GM12878 (cell line): ENCODE data around the gene PERM1. TPM values are rescaled to one million over a fixed set of nuclear protein-coding genes. Genes with fewer than 3 reads are reported as not detected.

Experiments
- ATAC-seq: fragments of 200-7000 bp; cut with Tn5 transposase; 3 replicates; pipeline ENCODE4 v1.9.1; 2020; ENCODE audit warnings: mild to moderate bottlenecking, moderate library complexity
- BruUV-seq: library from RNA; stranded (reverse); fragments of 400-500 nt; replicated peaks from 2 replicates; lab custom pipeline; 2021; lab: Mats Ljungman, UMichigan
- CTCF ChIA-PET: fragments of 300-600 bp; sonication (Branson Sonifier 250); formaldehyde crosslinking; extraction: SDS; loops from one replicate; lab custom pipeline; 2021; ENCODE audit warnings: inconsistent platforms; lab: Yijun Ruan, JAX
- POLR2A ChIA-PET: fragments of 350-600 bp; formaldehyde crosslinking; extraction: SDS; loops from one replicate; lab custom pipeline; 2021; ENCODE audit warnings: inconsistent platforms; lab: Charles Lee
- RAD21 ChIA-PET: fragments of 300-600 bp; sonication (Branson Sonifier 250); formaldehyde crosslinking; loops from one replicate; lab custom pipeline; 2023; ENCODE audit warnings: antibody characterized with exemption; ENCODE audit not compliant: unreplicated experiment; lab: Charles Lee
- SMC1A ChIA-PET: fragments of 300-600 bp; sonication (Branson Sonifier 250); formaldehyde crosslinking; loops from one replicate; lab custom pipeline; 2023; ENCODE audit not compliant: unreplicated experiment, uncharacterized antibody; lab: Charles Lee
- DNase-seq: peaks from one replicate; pipeline ENCODE4 v3.0.0-alpha.2; 2011; ENCODE audit warnings: low read depth, low spot score
- FAIRE-seq: peaks from 3 replicates; lab custom pipeline; 2011; peaks lifted over from hg19 to GRCh38; lab: Jason Lieb, UNC
- H2AFZ ChIP-seq: 2 replicates; pipeline ENCODE4 v1.6.0; 2011; ENCODE audit warnings: low read depth, low read length, control low read depth; ENCODE audit not compliant: control insufficient read depth
- H3K27ac ChIP-seq: 2 replicates; pipeline ENCODE4 v1.5.1; 2011; ENCODE audit warnings: control low read depth; ENCODE audit not compliant: control insufficient read depth, insufficient read depth
- H3K27me3 ChIP-seq, 2 experiments: replicated peaks in 1 of 2; 2 replicates each; pipeline versions ENCODE4 v1.6.0 to v1.6.1; 2011; ENCODE audit warnings: low read length in 1 of 2; ENCODE audit not compliant: control insufficient read depth in 2 of 2, insufficient read depth in 2 of 2
- H3K36me3 ChIP-seq, 2 experiments: 2 replicates each; pipeline ENCODE4 v1.5.1; 2011; ENCODE audit warnings: low read length in 1 of 2; ENCODE audit not compliant: control insufficient read depth in 2 of 2, insufficient read depth in 2 of 2
- H3K4me1 ChIP-seq: 2 replicates; pipeline ENCODE4 v1.6.1; 2011; ENCODE audit warnings: mild to moderate bottlenecking, low read length, moderate library complexity, mixed read lengths; ENCODE audit not compliant: control insufficient read depth, insufficient read depth
- H3K4me2 ChIP-seq: 2 replicates; pipeline ENCODE4 v1.6.0; 2011; ENCODE audit warnings: control low read depth; ENCODE audit not compliant: control insufficient read depth, insufficient read depth
- H3K4me3 ChIP-seq: fragments of 200-600 bp; sonication (generic); 2 replicates; pipeline ENCODE4 v1.5.1; 2016
- H3K79me2 ChIP-seq: 2 replicates; pipeline ENCODE4 v1.6.0; 2011; ENCODE audit warnings: low read length; ENCODE audit not compliant: control insufficient read depth, insufficient read depth
- H3K9ac ChIP-seq: 2 replicates; pipeline ENCODE4 v1.8.0; 2011; ENCODE audit warnings: low read length, control low read depth, mixed read lengths; ENCODE audit not compliant: control insufficient read depth, insufficient read depth
- H3K9me3 ChIP-seq: replicated peaks from 3 replicates; pipeline ENCODE4 v1.5.1; 2011; ENCODE audit warnings: mild to moderate bottlenecking, low read length; ENCODE audit not compliant: control insufficient read depth, insufficient read depth
- H4K20me1 ChIP-seq: 2 replicates; pipeline ENCODE4 v1.6.0; 2011; ENCODE audit not compliant: control insufficient read depth, insufficient read depth
- NFIC ChIP-seq: IDR thresholded peaks from 2 replicates; pipeline ENCODE4 v1.6.1; 2012; ENCODE audit warnings: low read depth, mild to moderate bottlenecking, inconsistent platforms, low read length, moderate library complexity
- SUZ12 ChIP-seq: fragments of 200-600 bp; sonication (generic); IDR thresholded peaks from one replicate; pipeline ENCODE4 v1.6.1; 2018; ENCODE audit warnings: antibody characterized with exemption, mild to moderate bottlenecking; ENCODE audit not compliant: unreplicated experiment
- WGBS: methylation state at CpG from one replicate; pipeline ENCODE4 v1.1.6; 2016; ENCODE audit warnings: low lambda C conversion rate; ENCODE audit not compliant: insufficient replicate concordance, insufficient coverage; ENCODE audit errors: missing lambda C conversion rate; 5-methylcytosine and 5-hydroxymethylcytosine counted together
- in situ Hi-C: fragments of 300-500 bp; cut with MboI; formaldehyde crosslinking; loops from 9 replicates; pipeline ENCODE4 v1.14.3; 2018; ENCODE audit warnings: mixed read lengths
- intact Hi-C: fragments of 100-400 bp; cut with micrococcal nuclease; formaldehyde crosslinking; loops from one replicate; pipeline ENCODE4 v1.14.2; 2022; ENCODE audit not compliant: unreplicated experiment
- polyA plus RNA-seq, 11 experiments: library from polyadenylated mRNA; depleted of rRNA in 4 of 11; unstranded in 6 of 11; stranded (reverse) in 5 of 11; fragments of >200 nt; fragmentation: Nextera tagmentation in 4 of 11; fragmentation: Illumina TruSeq in 1 of 11; extraction: Ambion mirVana in 4 of 11; extraction: Trizol in 1 of 11; gene quantifications; 1 replicate in 1 of 11; 2 replicates in 10 of 11; pipeline versions ENCODE4 v1.2.1 to v1.2.3, GENCODE V29; 2011 to 2016; ENCODE audit warnings: inconsistent platforms in 2 of 11, missing spikeins in 2 of 11, low read depth in 1 of 11
- small RNA-seq: library from RNA; depleted of rRNA; stranded (forward); fragments of <200 nt; gene quantifications from one replicate; pipeline ENCODE3, GENCODE V24; 2014
- total RNA-seq, 4 experiments: library from RNA; depleted of rRNA in 3 of 4; stranded (reverse); fragments of >200 nt in 3 of 4; fragmentation: Illumina TruSeq in 1 of 4; extraction: Trizol in 1 of 4; gene quantifications; 2 replicates each; pipeline versions ENCODE4 v1.2.1 to v1.2.3, GENCODE V29; 2013 to 2021

PERM1 gene
- total and polyA plus RNA-seq, 10 of the 15 experiments (the other 5 are each of a cell fraction or from before 2014, with no cell fraction given) = not detected

- H3K4me3 ChIP-seq = no peak overlapping the region
- FAIRE-seq = no peak
- no peaks in the 10 kb centered on the region for H3K4me1 ChIP-seq
- peaks cover 16 to 21% of the 10 kb centered on the region in 2 experiments for H3K27me3 ChIP-seq
- in situ Hi-C loops = no loop called here
- POLR2A ChIA-PET = no interaction called here
- CTCF ChIA-PET = no interaction called here
- SMC1A ChIA-PET = no interaction called here
- no TSS peak for BruUV-seq
- no peaks in the 10 kb centered on the region for H3K36me3 ChIP-seq
- no peak for DNase-seq
- WGBS = 6% methylated on average over 64 of the region's 65 CpGs
- no peaks in the 10 kb centered on the region for H3K9me3 ChIP-seq
- no peak for ATAC-seq
- no peak overlapping the region for H3K27ac ChIP-seq
- H3K4me2 ChIP-seq = no peak overlapping the region
- intact Hi-C loops = no loop called here
- RAD21 ChIA-PET = no interaction called here
- H2AFZ ChIP-seq = no peak overlapping the region
- no peaks in the 10 kb centered on the region; the same call in 1 of the 2 replicates for H4K20me1 ChIP-seq
- H3K9ac ChIP-seq = no peak overlapping the region
- TF ChIP-seq NFIC (no peak), SUZ12 (peak; percentile 92)
- H3K79me2 ChIP-seq = no peaks in the 10 kb centered on the region
These were observed 56.1 kb downstream of the PERM1 start for GRCh38 chr1:925561-926421.

Small RNA genes within 50 kb of the gene (small RNA-seq; reads per million reads assigned to genes)
- gene AL645608.3 = not detected

Other genes with a start within 250 kb of the PERM1 start
Only the 7 nearest of the 13 such genes appear.
- gene SAMD11, start 58.2 kb downstream of the PERM1 start, total RNA-seq (2014; rRNA removed) = not detected in 2 replicates
- gene SAMD11, start 58.2 kb downstream of the PERM1 start, total RNA-seq (2014; rRNA removed; fragmentation: Illumina TruSeq; extraction: Trizol) = not detected in 2 replicates
- not detected in 2 replicates for gene SAMD11, start 58.2 kb downstream of the PERM1 start, total RNA-seq (2021)
- gene SAMD11, start 58.2 kb downstream of the PERM1 start, polyA plus RNA-seq (2011; rRNA removed) = not detected in 2 replicates
- gene SAMD11, start 58.2 kb downstream of the PERM1 start, polyA plus RNA-seq (2014; fragmentation: Illumina TruSeq; extraction: Trizol) = not detected in 2 replicates
- gene SAMD11, start 58.2 kb downstream of the PERM1 start, polyA plus RNA-seq (2014; fragmentation: Nextera tagmentation; extraction: Ambion mirVana) = under 1 TPM in 1 of 2 experiments, not detected in 1; 0.04 TPM
- gene SAMD11, start 58.2 kb downstream of the PERM1 start, polyA plus RNA-seq (2014; rRNA removed) = 0.29 TPM in 1 of 2 replicates, not detected in the other
- gene SAMD11, start 58.2 kb downstream of the PERM1 start, polyA plus RNA-seq (2016; fragmentation: Nextera tagmentation; extraction: Ambion mirVana) = under 1 TPM; 0.09 to 0.31 TPM
- gene NOC2L, start 22.8 kb downstream of the PERM1 start, total RNA-seq (2014; rRNA removed) = 92.5 and 107 TPM in 2 replicates
- gene NOC2L, start 22.8 kb downstream of the PERM1 start, total RNA-seq (2014; rRNA removed; fragmentation: Illumina TruSeq; extraction: Trizol) = 44.7 and 52.5 TPM in 2 replicates
- 115 and 132 TPM in 2 replicates for gene NOC2L, start 22.8 kb downstream of the PERM1 start, total RNA-seq (2021)
- 19.2 and 40.7 TPM in 2 replicates for gene NOC2L, start 22.8 kb downstream of the PERM1 start, polyA plus RNA-seq (2011; rRNA removed)
- 26.6 and 48.6 TPM in 2 replicates for gene NOC2L, start 22.8 kb downstream of the PERM1 start, polyA plus RNA-seq (2014; fragmentation: Illumina TruSeq; extraction: Trizol)
- 1 to 10 TPM; 1.3 to 4.6 TPM for gene NOC2L, start 22.8 kb downstream of the PERM1 start, polyA plus RNA-seq (2014; fragmentation: Nextera tagmentation; extraction: Ambion mirVana)
- 76.1 and 88.9 TPM in 2 replicates for gene NOC2L, start 22.8 kb downstream of the PERM1 start, polyA plus RNA-seq (2014; rRNA removed)
- gene NOC2L, start 22.8 kb downstream of the PERM1 start, polyA plus RNA-seq (2016; fragmentation: Nextera tagmentation; extraction: Ambion mirVana) = 100 to 1,000 TPM; 154 to 171 TPM
- 14.9 and 18.2 TPM in 2 replicates for gene KLHL17, start 21.5 kb downstream of the PERM1 start, total RNA-seq (2014; rRNA removed)
- gene KLHL17, start 21.5 kb downstream of the PERM1 start, total RNA-seq (2014; rRNA removed; fragmentation: Illumina TruSeq; extraction: Trizol) = 3.6 and 4.0 TPM in 2 replicates
- 27.2 and 30.6 TPM in 2 replicates for gene KLHL17, start 21.5 kb downstream of the PERM1 start, total RNA-seq (2021)
- 3.5 and 8.4 TPM in 2 replicates for gene KLHL17, start 21.5 kb downstream of the PERM1 start, polyA plus RNA-seq (2011; rRNA removed)
- 0.32 and 2.3 TPM in 2 replicates for gene KLHL17, start 21.5 kb downstream of the PERM1 start, polyA plus RNA-seq (2014; fragmentation: Illumina TruSeq; extraction: Trizol)
- gene KLHL17, start 21.5 kb downstream of the PERM1 start, polyA plus RNA-seq (2014; fragmentation: Nextera tagmentation; extraction: Ambion mirVana) = under 1 TPM; 0.03 to 0.35 TPM
- gene KLHL17, start 21.5 kb downstream of the PERM1 start, polyA plus RNA-seq (2014; rRNA removed) = 28.2 and 35.0 TPM in 2 replicates
- gene KLHL17, start 21.5 kb downstream of the PERM1 start, polyA plus RNA-seq (2016; fragmentation: Nextera tagmentation; extraction: Ambion mirVana) = 1 to 10 TPM; 1.3 to 6.6 TPM
- gene PLEKHN1, start 15.6 kb downstream of the PERM1 start, total RNA-seq (2014; rRNA removed) = 0.22 and 0.23 TPM in 2 replicates
- not detected in 2 replicates for gene PLEKHN1, start 15.6 kb downstream of the PERM1 start, total RNA-seq (2014; rRNA removed; fragmentation: Illumina TruSeq; extraction: Trizol)
- 0.26 and 0.43 TPM in 2 replicates for gene PLEKHN1, start 15.6 kb downstream of the PERM1 start, total RNA-seq (2021)
- 0.04 TPM in 1 of 2 replicates, not detected in the other for gene PLEKHN1, start 15.6 kb downstream of the PERM1 start, polyA plus RNA-seq (2011; rRNA removed)
- not detected in 2 replicates for gene PLEKHN1, start 15.6 kb downstream of the PERM1 start, polyA plus RNA-seq (2014; fragmentation: Illumina TruSeq; extraction: Trizol)
- not detected for gene PLEKHN1, start 15.6 kb downstream of the PERM1 start, polyA plus RNA-seq (2014; fragmentation: Nextera tagmentation; extraction: Ambion mirVana)
- 0.14 and 0.70 TPM in 2 replicates for gene PLEKHN1, start 15.6 kb downstream of the PERM1 start, polyA plus RNA-seq (2014; rRNA removed)
- gene PLEKHN1, start 15.6 kb downstream of the PERM1 start, polyA plus RNA-seq (2016; fragmentation: Nextera tagmentation; extraction: Ambion mirVana) = not detected
- 0.73 and 0.76 TPM in 2 replicates for gene HES4, start 18.0 kb upstream of the PERM1 start, total RNA-seq (2014; rRNA removed)
- not detected in 2 replicates for gene HES4, start 18.0 kb upstream of the PERM1 start, total RNA-seq (2014; rRNA removed; fragmentation: Illumina TruSeq; extraction: Trizol)
- 0.97 and 1.2 TPM in 2 replicates for gene HES4, start 18.0 kb upstream of the PERM1 start, total RNA-seq (2021)
- 0.62 and 1.7 TPM in 2 replicates for gene HES4, start 18.0 kb upstream of the PERM1 start, polyA plus RNA-seq (2011; rRNA removed)
- not detected in 2 replicates for gene HES4, start 18.0 kb upstream of the PERM1 start, polyA plus RNA-seq (2014; fragmentation: Illumina TruSeq; extraction: Trizol)
- not detected for gene HES4, start 18.0 kb upstream of the PERM1 start, polyA plus RNA-seq (2014; fragmentation: Nextera tagmentation; extraction: Ambion mirVana)
- gene HES4, start 18.0 kb upstream of the PERM1 start, polyA plus RNA-seq (2014; rRNA removed) = 0.75 and 0.85 TPM in 2 replicates
- under 1 TPM in 1 of 2 experiments, not detected in 1; 0.44 TPM for gene HES4, start 18.0 kb upstream of the PERM1 start, polyA plus RNA-seq (2016; fragmentation: Nextera tagmentation; extraction: Ambion mirVana)
- 357 and 384 TPM in 2 replicates for gene ISG15, start 31.4 kb upstream of the PERM1 start, total RNA-seq (2014; rRNA removed)
- gene ISG15, start 31.4 kb upstream of the PERM1 start, total RNA-seq (2014; rRNA removed; fragmentation: Illumina TruSeq; extraction: Trizol) = 72.7 and 74.1 TPM in 2 replicates
- gene ISG15, start 31.4 kb upstream of the PERM1 start, total RNA-seq (2021) = 282 and 338 TPM in 2 replicates
- gene ISG15, start 31.4 kb upstream of the PERM1 start, polyA plus RNA-seq (2011; rRNA removed) = 108 and 314 TPM in 2 replicates
- gene ISG15, start 31.4 kb upstream of the PERM1 start, polyA plus RNA-seq (2014; fragmentation: Illumina TruSeq; extraction: Trizol) = 1.3 and 7.8 TPM in 2 replicates
- 100 to 1,000 TPM in 1 of 2 experiments, 10 to 100 TPM in 1; 68.9 to 126 TPM for gene ISG15, start 31.4 kb upstream of the PERM1 start, polyA plus RNA-seq (2014; fragmentation: Nextera tagmentation; extraction: Ambion mirVana)
- 378 and 409 TPM in 2 replicates for gene ISG15, start 31.4 kb upstream of the PERM1 start, polyA plus RNA-seq (2014; rRNA removed)
- 100 to 1,000 TPM; 266 to 307 TPM for gene ISG15, start 31.4 kb upstream of the PERM1 start, polyA plus RNA-seq (2016; fragmentation: Nextera tagmentation; extraction: Ambion mirVana)
- gene AGRN, start 38.0 kb upstream of the PERM1 start, total RNA-seq (2014; rRNA removed) = 10.0 and 11.0 TPM in 2 replicates
- gene AGRN, start 38.0 kb upstream of the PERM1 start, total RNA-seq (2014; rRNA removed; fragmentation: Illumina TruSeq; extraction: Trizol) = 3.1 and 3.6 TPM in 2 replicates
- gene AGRN, start 38.0 kb upstream of the PERM1 start, total RNA-seq (2021) = 40.4 and 41.8 TPM in 2 replicates
- gene AGRN, start 38.0 kb upstream of the PERM1 start, polyA plus RNA-seq (2011; rRNA removed) = 13.3 and 21.7 TPM in 2 replicates
- gene AGRN, start 38.0 kb upstream of the PERM1 start, polyA plus RNA-seq (2014; fragmentation: Illumina TruSeq; extraction: Trizol) = 5.0 and 6.3 TPM in 2 replicates
- under 1 TPM; 0.02 TPM for gene AGRN, start 38.0 kb upstream of the PERM1 start, polyA plus RNA-seq (2014; fragmentation: Nextera tagmentation; extraction: Ambion mirVana)
- gene AGRN, start 38.0 kb upstream of the PERM1 start, polyA plus RNA-seq (2014; rRNA removed) = 23.7 and 25.1 TPM in 2 replicates
- gene AGRN, start 38.0 kb upstream of the PERM1 start, polyA plus RNA-seq (2016; fragmentation: Nextera tagmentation; extraction: Ambion mirVana) = under 1 TPM; 0.95 to 0.96 TPM